HG03432 (cell line): Measurements from ENCODE around the gene ABHD16A.
"Not testable (repeated sequence)": the region's sequence is repeated elsewhere in the genome, so short reads cannot be mapped to it uniquely, and the experiment has no call there.

Experiments
- ATAC-seq: cut with Tn5 transposase; IDR thresholded peaks from one replicate; pipeline ENCODE4 v1.9.1; 2021; ENCODE audit warnings: mild to moderate bottlenecking, moderate library complexity; ENCODE audit not compliant: unreplicated experiment

Gene ABHD16A

DNA sequence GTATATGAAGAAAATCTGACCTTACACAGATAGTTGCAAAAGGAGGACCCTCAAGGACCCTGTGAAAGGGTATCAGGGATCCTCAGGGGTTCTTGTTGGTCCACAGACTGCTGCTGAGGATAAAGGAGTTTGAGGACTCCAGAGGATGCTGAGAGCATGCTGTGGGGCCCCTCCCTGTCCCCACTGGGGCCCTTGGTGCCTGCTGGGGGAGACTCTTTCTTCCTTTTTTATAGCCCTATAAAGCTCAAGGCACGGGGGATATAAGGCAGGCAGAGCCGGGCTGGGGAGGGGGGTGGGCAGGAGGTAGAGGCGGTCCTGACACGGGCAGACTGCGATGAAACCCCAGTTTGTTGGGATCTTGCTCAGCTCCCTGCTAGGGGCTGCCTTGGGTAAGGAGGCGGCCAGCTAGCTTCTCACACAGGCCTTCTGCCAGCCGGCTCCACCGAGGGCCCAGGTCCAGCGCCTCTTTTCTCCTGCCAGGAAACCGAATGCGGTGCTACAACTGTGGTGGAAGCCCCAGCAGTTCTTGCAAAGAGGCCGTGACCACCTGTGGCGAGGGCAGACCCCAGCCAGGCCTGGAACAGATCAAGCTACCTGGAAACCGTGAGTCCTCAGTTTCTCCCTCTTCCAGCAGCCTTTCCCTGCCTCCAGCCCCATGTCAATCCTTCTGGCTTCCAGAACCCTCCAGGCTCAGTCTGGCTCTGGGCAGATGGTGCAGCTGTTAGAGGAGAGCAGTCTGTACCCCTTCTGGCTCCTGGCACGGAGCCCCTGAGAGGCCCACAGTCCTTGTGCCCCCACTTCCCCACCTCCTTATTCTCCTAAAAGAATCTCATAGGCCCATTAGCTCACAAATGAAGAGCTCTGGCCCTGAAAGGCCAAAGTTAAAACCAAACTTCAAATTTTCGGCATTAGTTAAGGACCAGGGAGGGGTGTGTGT lies 12.2 kb upstream of the ABHD16A start, which contains the start of gene LY6G6D:
TSS of gene LY6G6D (plus strand) at position 327 of the 937 bp plus-strand sequence. CDS start at position 335, 8 bp downstream.
- no peak for ATAC-seq

DNA sequence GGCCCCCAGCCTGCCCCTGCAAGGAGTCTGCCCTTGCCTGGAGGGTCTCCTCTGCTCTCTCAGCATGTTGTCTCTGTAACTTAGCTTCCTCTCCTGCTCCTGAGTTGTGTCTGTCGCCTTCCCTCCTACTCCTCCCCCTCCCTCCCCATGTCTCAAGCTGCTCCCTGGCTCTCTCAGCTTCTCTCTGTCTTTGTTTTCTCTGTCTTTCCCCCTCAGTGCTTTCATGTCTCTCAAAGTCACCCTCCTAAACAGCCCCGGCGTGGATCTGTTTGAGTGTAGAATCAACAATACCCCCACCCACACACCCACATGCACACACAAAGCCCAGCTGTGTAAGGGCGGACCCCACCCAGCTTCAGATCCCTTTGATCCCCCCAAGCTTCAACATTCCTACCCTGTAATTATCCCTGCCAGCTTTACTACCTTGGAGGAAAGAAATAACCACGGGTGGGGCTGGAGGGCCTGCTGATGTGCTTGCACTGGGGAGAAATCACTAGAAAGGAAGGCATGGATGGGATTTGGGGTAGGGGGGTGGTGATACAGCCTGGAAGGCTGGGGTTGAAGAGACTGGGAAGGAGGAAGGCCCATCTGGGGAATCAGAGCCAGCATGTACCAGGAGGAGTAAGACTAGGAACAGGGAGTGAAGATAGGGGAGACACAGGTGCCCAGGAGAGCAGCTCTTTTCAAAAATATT lies 11.0 kb upstream of the ABHD16A start:
- no peak for ATAC-seq

DNA sequence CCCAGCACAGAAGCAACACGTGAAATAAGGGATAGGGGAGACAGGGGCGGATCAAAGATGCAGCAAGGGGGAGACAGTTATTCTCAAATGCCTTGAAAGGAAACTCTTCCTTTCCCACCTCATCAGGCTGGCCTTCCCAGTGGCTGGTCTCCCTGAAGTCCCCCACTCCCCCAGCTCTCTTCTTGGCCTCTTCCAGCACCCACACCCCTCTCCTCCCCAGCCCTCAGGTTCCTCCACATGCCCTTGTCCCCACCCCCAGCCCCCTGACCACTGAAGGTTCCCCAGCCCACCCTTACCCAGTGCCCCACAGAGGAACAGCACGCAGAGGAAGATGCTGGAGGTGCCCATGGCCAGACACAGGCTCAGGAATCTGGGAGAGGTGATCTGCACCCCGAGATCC lies 10.3 kb upstream of the ABHD16A start:
- no peak for ATAC-seq

DNA sequence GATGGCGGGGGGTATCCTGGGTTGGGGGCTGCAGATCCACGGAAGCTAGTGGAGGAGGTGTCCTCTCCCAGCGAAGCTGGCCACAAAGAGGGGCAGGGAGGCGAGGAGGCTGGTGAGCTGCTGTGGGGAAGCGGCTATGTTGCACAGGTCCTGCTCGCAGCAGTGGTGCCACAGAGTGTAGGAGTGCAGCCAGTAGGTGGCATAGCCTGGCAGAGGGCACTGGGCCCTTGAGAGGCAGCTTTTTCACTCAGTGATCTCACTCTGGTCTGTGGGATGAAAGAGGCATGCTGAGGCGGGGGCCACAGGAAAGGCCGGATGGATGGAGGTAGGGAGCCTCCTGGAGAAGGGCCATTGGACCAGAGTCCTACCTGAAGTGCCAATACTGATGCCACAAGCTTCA lies 9.2 kb upstream of the ABHD16A start:
- ATAC-seq, result no peak

DNA sequence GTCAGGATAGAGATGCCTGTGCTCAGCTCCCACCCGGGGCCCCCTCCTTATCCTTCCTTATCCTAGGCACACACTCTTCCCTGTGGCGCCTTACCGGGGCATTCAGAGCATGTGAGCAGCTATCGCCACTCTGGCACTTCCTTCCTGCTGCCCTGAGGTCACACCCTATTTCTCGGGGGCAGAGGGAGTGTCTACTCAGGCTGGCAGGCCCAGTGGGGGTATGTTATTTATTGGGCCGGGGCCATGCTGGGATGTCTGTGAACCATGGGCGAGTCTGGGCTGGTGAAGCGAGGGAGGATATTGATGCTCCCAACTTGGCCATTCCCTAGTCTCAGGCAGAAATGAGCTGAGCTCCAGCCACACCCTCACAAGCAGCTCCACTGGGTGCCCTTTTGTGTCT lies 8.1 kb upstream of the ABHD16A start:
- no peak for ATAC-seq

DNA sequence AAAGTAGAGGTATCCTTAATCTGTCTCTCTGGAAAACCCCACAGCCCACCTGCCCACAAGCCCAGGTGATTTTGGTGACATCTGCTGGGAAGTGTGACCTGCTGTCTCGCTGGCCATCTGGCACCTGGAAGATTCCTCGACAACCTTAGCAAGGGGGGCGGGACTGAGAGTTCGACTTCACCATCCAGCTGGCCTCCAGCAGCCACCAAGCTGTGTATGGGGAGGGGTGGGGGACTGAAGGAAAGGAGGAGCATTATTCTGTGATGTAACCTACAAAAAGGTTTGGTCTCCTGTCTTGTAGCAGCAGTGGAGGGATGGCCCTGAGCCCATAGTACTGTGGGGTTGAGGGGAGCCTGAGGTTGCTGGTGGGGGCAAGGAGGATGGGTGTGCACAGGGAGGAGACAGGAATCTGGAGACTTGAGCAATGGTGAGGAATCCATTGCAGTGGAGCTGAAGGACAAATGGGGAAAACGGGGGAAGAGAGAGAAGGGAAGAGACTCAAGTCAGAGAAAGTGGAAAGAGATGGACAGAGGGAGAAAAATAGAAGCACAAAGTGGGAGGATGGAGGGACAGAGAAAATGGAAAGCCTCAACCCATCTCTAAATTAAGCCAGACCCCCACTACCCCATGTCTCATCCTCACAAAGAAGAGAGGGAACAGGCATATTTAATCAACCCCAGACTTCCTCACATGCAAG lies 7.5 kb upstream of the ABHD16A start:
- ATAC-seq, result no peak

DNA sequence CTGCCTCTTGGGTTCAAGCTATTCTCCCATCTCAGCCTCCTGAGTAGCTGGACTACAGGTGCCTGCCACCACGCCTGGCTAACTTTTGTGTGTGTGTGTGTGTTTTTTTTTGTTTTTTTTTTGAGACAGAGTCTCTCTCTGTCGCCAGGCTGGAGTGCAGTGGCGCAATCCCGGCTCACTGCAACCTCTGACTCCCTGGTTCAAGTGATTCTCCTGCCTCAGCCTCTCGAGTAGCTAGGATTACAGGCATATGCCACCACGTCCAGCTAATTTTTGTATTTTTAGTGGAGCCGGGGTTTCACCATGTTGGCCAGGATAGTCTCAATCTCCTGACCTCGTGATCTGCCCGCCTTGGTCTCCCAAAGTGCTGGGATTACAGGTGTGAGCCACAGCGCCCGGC lies 6.0 kb upstream of the ABHD16A start:
- ATAC-seq, result not testable (repeated sequence)

DNA sequence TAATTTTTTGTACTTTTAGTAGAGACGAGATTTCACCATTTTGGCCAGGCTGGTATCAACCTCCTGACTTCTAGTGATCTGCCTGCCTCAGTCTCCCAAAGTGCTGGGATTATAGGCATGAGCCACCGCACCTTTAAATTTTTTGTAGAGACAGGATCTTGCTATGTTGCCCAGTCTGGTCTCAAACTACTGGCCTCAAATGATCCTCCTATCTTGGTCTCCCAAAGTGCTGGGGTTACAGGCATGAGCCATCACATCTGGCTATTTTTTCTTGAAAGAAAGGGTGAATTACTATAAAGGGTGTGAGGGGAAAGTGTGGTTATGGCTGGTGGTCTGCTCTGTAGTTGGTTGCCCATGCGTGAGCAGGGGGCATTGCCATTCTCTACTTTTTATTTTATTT lies 5.1 kb upstream of the ABHD16A start:
- no peak for ATAC-seq

DNA sequence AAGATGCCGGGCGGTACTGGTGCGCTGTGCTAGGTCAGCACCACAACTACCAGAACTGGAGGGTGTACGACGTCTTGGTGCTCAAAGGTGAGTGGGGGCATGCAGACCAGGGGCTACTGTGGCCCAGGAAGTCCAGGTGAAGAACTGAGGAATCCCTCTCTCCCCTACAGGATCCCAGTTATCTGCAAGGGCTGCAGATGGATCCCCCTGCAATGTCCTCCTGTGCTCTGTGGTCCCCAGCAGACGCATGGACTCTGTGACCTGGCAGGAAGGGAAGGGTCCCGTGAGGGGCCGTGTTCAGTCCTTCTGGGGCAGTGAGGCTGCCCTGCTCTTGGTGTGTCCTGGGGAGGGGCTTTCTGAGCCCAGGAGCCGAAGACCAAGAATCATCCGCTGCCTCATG lies 4.6 kb upstream of the ABHD16A start:
- no peak for ATAC-seq

DNA sequence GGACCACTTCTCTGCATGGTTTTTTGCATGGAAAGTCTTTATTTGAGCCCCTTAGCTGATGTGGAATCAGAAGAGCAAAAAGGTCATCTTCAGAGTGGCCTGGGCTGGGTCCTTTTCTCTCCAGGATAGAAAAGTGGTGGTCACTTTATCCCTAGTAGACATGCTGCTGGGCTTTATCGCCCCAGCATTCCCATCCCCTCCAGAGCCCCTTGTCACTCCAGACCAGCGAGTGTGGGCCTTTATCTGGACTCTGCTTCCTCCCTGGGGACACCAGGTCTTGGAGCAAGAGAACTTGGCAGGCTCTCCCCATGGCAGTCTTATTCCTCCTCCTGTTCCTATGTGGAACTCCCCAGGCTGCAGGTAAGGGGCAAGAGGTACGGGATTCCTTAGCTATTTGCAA lies 3.5 kb upstream of the ABHD16A start, which contains the start of gene LY6G6F:
TSS of gene LY6G6F (plus strand) at position 268 of the 400 bp plus-strand sequence. CDS start at position 309, 41 bp downstream.
- no peak for ATAC-seq

DNA sequence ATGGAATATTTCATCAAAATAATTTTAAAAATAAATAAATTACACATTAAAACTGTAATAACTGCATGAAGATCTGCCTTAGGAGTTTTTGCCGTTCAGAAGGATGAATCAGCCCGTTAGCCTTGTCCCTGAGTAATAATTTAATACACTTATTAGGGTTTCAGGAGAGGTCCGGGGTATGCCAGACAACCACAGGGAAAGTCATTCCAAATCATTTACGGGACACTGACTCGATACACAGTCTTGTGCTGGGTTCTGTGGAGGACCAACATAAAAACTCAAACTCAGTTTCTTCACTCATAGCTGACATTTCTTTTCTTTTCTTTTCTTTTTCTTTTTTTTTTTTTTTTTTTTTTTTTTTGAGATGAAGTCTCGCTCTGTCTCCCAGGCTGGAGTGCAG lies 2.8 kb upstream of the ABHD16A start:
- ATAC-seq, result no peak

DNA sequence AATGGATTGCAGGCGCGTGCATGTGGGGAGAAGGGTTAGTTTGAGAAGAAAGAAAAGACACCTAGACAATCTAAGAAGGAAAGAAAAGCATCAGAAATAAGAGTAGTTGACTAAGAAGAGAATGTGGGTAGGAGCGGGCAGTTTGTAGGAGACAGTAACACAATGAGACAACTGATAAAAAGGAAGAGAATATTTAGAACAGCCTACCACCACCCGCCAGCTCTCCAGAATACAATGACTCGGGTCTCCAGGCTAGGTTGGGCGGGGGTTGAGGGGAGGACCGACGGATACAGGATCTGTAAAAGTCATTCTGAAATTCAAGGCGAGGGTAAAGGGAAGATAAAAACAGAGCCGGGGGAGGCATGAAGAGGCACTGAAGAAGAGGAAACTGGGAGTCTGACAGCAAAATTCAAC lies 712 bp downstream of the ABHD16A start:
- ATAC-seq, result peak; percentile 3

DNA sequence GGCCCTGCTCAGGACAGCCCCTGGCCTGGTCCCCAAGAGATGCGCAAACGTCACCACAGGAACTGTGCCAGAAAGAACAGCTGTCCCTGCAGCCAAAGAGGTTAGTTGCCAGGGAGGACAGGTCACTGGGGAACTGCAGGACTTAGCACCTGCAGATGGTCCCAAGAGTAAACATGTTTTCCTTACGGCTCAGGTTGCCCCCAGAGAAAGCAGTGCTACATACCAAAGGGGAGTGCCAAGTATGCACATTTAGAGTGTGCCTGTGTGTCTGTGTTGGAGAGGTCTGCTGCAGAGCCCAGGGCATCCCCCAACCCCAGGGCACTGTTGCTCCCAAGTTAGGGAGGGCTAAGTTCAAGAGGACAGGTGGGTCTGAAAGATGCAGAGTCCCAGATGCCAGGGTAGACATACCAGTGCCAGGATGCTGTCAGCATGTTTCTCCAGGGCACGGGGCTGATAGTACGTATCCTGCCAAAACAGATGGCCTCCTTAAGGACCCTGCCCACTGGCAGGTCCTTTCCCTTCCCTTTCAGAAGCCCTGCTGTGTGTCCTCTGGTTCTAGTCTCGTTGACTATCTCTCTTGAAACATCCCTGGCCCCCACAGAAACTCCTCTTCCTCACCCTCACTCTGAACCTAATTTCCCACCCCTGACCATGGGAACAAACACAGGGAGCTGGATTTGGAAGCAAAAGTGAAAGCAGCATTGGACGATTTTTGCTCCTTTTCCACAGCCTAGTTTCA lies 1.3 kb downstream of the ABHD16A start:
- no peak for ATAC-seq

DNA sequence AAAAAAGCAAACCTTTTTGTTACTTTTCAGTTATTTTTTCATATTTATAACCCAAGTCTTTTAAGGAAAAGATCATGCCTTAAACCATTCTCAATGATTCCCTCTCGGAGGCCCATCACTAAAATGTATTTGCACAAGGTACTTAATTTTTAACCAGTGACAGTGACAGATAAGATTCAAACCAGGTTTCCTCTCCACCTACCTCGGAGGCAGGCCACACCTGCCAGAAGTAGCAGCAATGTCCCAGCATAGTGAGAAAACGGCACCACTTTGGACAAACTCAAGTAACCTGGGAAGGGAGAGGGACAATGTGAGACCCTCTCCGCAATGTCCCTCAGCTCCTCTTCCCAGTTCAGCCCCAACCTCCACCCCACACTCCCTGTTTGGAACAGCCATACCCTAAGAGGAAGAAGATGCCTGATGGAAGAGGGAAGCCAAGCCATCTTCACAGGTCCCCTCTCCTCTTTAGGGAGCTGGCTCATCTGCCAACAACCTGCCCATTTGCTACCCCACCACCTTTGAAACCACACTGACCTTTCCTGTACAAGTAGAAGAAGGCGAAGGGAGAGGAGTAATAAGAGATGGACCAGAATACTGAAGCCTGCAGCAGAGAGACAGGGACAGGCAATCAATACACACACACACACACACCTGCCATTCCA lies 2.3 kb downstream of the ABHD16A start:
- ATAC-seq, result no peak

DNA sequence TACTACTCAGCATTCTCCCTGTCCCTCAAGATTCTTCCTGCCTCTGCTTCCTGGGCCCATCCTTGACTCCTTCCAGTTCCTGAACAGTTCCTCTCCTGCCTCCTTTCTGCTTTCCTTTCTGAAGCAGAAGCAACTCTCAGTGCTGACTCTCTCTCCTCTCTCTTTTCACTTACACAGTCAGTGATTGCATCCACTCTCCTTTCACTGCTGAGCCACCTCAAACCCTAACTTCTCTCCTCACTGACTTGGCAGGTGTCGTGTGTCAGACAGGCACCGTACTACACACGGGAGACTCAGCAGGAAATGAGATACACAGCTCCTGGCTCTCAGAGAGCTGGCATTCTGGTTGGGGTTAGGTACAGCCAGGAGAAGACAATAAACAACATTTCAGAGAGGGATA lies 5.6 kb downstream of the ABHD16A start:
- ATAC-seq, result no peak

DNA sequence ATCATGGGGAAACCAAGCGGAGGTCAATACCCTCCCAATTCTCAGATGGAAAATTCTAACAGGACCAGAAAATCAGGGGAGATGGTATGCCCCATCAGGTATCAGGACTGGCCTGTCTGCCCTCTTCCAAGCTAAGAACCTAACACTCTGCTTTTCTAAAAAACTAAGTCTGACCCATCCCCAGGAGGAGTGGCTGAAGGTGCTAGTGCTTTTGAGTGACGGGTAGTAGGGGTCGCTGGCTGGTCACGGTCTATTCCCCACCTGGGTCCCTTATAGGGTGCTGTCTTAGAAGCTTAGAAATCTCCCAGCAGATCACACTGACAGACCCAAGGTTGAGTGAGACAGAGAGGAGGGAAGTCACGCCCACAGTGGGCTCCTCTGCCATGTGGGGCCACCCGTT lies 9.6 kb downstream of the ABHD16A start:
- ATAC-seq, result no peak

DNA sequence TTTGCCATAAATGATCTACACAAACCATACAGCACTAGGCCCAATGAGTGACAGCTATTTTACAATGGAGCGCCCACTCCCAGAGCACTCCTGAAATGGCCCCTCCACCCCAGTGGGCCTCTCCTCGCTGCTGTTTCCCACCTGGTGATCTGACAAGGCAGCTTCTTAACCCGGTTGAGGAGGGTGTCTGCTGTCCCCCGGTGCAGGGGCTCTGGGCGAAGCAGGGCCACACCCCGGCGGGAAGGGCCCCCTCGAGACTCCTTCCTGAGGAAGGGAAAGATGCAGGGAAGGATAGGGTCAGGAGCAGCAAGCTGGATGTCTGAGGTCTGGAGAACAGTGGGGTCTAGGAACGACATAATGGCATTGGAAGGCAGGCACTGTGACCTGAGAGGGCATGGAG lies 10.2 kb downstream of the ABHD16A start:
- ATAC-seq, result no peak

DNA sequence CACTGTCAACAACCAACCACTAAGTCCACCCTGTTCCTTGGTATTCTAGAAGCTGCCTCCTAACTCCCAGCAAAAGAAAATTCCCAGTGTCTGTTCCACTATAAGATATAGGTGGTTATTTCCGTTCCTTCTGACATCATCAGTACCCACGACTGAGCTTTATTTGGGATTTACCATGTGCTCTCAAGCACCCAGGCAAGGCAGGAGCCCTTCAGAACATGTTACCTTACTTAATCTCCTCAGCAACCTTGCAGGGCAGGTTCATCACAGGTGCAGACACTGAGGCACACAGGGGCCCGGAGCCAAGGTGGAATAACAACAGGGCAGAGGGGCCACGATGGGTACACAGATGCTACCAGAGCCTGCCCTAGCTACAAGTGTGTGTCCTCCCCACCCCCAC lies 10.8 kb downstream of the ABHD16A start:
- no peak for ATAC-seq

DNA sequence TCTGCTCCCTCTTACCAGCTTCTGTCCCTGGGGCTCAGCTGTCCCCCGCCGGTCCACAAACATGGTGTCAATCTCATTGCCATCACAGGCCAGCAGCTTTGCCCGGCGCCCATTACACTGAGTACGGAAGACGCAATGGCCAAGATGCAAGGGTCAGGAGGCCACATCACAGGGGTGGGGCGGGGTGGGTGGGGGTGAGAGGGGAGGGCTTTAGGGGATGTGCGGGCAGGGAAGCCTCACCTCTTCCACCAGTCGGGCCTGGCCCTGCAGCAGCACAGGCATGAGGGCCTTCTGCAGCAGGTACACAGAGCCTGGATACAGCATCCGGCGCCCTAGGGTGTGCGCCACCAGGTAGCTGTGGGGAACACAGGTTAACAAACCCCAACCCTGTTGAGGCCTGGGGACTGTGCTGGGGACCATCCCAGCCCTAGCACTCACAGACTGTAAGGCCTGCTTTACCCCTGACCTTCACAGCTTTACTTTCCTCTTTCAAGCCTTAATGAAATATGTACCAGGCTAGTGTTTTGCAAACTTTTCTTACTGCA lies 11.5 kb downstream of the ABHD16A start:
- no peak for ATAC-seq

DNA sequence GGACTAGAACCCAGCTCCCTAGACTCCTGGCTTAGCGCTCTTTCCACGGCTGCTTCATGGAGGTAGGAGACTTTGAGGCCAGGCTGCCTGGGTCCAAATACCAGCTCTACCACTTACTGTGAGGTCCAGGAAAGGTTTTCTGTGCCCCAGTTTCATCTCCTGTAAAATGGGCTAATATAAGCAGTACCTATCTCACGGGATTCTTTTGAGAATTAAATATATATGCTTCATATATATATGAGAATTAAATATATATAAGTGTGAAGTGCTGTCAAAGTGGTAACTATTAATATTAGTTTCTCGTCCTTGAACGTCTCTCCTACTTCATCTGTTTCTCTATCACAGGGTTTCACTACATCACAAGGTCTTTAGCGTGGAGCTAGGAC lies 12.1 kb downstream of the ABHD16A start:
- no peak for ATAC-seq
